GM21381 (cell line): ENCODE data around the gene ZNF790.

Experiments
- ATAC-seq: cut with Tn5 transposase; IDR thresholded peaks from one replicate; pipeline ENCODE4 v1.9.1; 2021; ENCODE audit warnings: mild to moderate bottlenecking, moderate library complexity; ENCODE audit not compliant: unreplicated experiment

Gene ZNF790

GRCh38 chr19:36772311-36773222, 65.6 kb downstream of the ZNF790 start, which contains the start of gene ZNF850:
Gene ZNF850, minus strand, starts transcription at chr19:36772807. Its CDS starts 10,201 bp downstream, at chr19:36762606.
- peak; percentile 88 for ATAC-seq

GRCh38 chr19:36771261-36772231, 66.6 kb downstream of the ZNF790 start:
- no peak for ATAC-seq
